KMS-11 (cell line): ENCODE results near the gene C1orf74.
A peak's percentile ranks its signal among the peaks of the same experiment; 100 is the strongest.

Experiments used
- H2AFZ ChIP-seq: fragments of 200-600 bp; sonication (generic); 2 replicates; pipeline ENCODE4 v1.6.1; 2016; ENCODE audit warnings: antibody characterized with exemption, mixed run types, low read depth
- H3K27ac ChIP-seq: fragments of 200-600 bp; sonication (generic); 2 replicates; pipeline ENCODE4 v1.6.1; 2016; ENCODE audit warnings: mild to moderate bottlenecking, mixed run types
- H3K27me3 ChIP-seq: fragments of 200-600 bp; sonication (generic); 2 replicates; pipeline ENCODE4 v1.6.1; 2017; ENCODE audit warnings: mild to moderate bottlenecking, low read depth, mixed run types, moderate library complexity; ENCODE audit not compliant: insufficient read depth
- H3K36me3 ChIP-seq: fragments of 200-600 bp; sonication (generic); 2 replicates; pipeline ENCODE4 v1.6.1; 2017; ENCODE audit warnings: mild to moderate bottlenecking, mixed run types; ENCODE audit not compliant: insufficient read depth
- H3K4me1 ChIP-seq: fragments of 200-600 bp; sonication (generic); 2 replicates; pipeline ENCODE4 v1.6.1; 2016; ENCODE audit warnings: mild to moderate bottlenecking, low read depth, mixed run types; ENCODE audit not compliant: poor library complexity, severe bottlenecking
- H3K4me2 ChIP-seq: fragments of 200-600 bp; sonication (generic); 2 replicates; pipeline ENCODE4 v1.7.0; 2016; ENCODE audit warnings: mild to moderate bottlenecking, mixed run types
- H3K4me3 ChIP-seq: fragments of 200-600 bp; sonication (generic); IDR thresholded peaks from 2 replicates; pipeline ENCODE4 v1.6.1; 2017; ENCODE audit warnings: low read depth, low read length, mixed read lengths; ENCODE audit not compliant: insufficient read depth
- H3K79me2 ChIP-seq: fragments of 200-600 bp; sonication (generic); 2 replicates; pipeline ENCODE4 v1.6.1; 2016; ENCODE audit warnings: low read depth, mixed run types; ENCODE audit not compliant: insufficient read depth
- H3K9ac ChIP-seq: fragments of 200-600 bp; sonication (generic); 2 replicates; pipeline ENCODE4 v1.6.1; 2016; ENCODE audit warnings: mild to moderate bottlenecking, mixed run types
- H4K20me1 ChIP-seq: fragments of 200-600 bp; sonication (generic); 2 replicates; pipeline ENCODE4 v1.6.1; 2016; ENCODE audit warnings: mild to moderate bottlenecking, mixed run types; ENCODE audit not compliant: insufficient read depth
- CTCF ChIP-seq: fragments of 200-600 bp; sonication (generic); conservative IDR thresholded peaks from 2 replicates; pipeline ENCODE4 v1.6.1; 2017; ENCODE audit warnings: low read depth, mild to moderate bottlenecking, antibody characterized with exemption, low read length, moderate library complexity, mixed read lengths

The C1orf74 gene

GRCh38 chr1:209755256-209755655, 29.1 kb downstream of the C1orf74 start:
- Histone ChIP-seq H2AFZ (peak overlapping the region; percentile 53), H3K4me2 (peak overlapping the region; percentile 66), H3K27me3 (no peaks in the 10 kb centered on the region), H3K9ac (no peak overlapping the region), H3K79me2 (no peaks in the 10 kb centered on the region), H3K4me3 (no peak overlapping the region), H3K36me3 (no peaks in the 10 kb centered on the region), H3K4me1 (peaks cover 85% of the 10 kb centered on the region), H4K20me1 (no peaks in the 10 kb centered on the region), H3K27ac (peak overlapping the region; percentile 25; the same call in 1 of the 2 replicates)
- TF ChIP-seq CTCF: no peak

- no peak for TF ChIP-seq CTCF
- H3K79me2 ChIP-seq: no peaks in the 10 kb centered on the region
- no peak overlapping the region for H2AFZ ChIP-seq
- no peak overlapping the region for H3K4me3 ChIP-seq
- H3K4me1 ChIP-seq: peaks cover 96% of the 10 kb centered on the region
- H3K27me3 ChIP-seq: no peaks in the 10 kb centered on the region
- no peak overlapping the region for H3K27ac ChIP-seq
- H3K4me2 ChIP-seq: no peak overlapping the region; the same call in 1 of the 2 replicates
- H3K9ac ChIP-seq: no peak overlapping the region
- H4K20me1 ChIP-seq: no peaks in the 10 kb centered on the region
- no peaks in the 10 kb centered on the region for H3K36me3 ChIP-seq
Measured at GRCh38 chr1:209752890-209753289, 31.5 kb downstream of the C1orf74 start.

GRCh38 chr1:209751627-209752231, 32.6 kb downstream of the C1orf74 start:
- Histone ChIP-seq H3K79me2 (no peaks in the 10 kb centered on the region), H3K27ac (peak overlapping the region; percentile 52), H3K4me3 (peak overlapping the region; percentile 69), H3K4me1 (peaks cover 90% of the 10 kb centered on the region), H4K20me1 (no peaks in the 10 kb centered on the region), H3K4me2 (peak overlapping the region; percentile 90), H3K9ac (peak overlapping the region; percentile 2; the same call in 1 of the 2 replicates), H2AFZ (peak overlapping the region; percentile 38), H3K27me3 (no peaks in the 10 kb centered on the region), H3K36me3 (no peaks in the 10 kb centered on the region)
- TF ChIP-seq CTCF: no peak

GRCh38 chr1:209749670-209750323, 34.6 kb downstream of the C1orf74 start:
- Histone ChIP-seq H4K20me1 (no peaks in the 10 kb centered on the region), H3K9ac (no peak overlapping the region), H2AFZ (no peak overlapping the region), H3K36me3 (no peaks in the 10 kb centered on the region), H3K4me2 (no peak overlapping the region), H3K27me3 (no peaks in the 10 kb centered on the region), H3K79me2 (no peaks in the 10 kb centered on the region), H3K27ac (no peak overlapping the region), H3K4me1 (peaks cover 71% of the 10 kb centered on the region), H3K4me3 (no peak overlapping the region)
- TF ChIP-seq CTCF: no peak
